ENCODE results near the gene GRIN3A. TPM values are rescaled to one million over a fixed set of nuclear protein-coding genes. Genes with fewer than 3 reads are reported as not detected.

The GRIN3A gene
- total RNA-seq, 2 donors from 2014 or later: under 0.01 TPM; not detected in 1

DNA sequence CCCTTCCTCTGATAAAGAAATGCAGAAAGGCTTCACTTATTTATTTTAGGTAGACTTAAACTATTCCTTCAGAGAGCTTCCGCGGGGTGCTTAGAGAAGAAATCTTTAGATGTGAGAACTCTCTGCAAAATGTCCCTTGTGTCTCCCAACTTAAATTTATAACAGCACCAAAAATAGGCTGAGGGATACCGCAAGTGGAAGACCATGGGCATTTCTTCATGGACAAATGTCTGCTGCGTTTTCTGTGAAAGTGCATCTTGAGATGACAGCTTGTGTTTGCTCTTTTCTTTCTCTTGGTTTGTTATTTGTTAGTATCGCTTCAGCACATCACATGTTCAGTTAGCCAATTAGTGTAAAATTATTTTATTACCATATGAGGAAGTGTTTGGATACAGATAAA, 15.3 kb upstream of the GRIN3A start:
- Histone ChIP-seq H3K27me3 (no peaks in the 10 kb centered on the region), H3K4me1 (no peaks in the 10 kb centered on the region), H3K27ac (no peak overlapping the region), H3K4me3 (no peak overlapping the region), H3K36me3 (replicated peaks in 1 of 2; ENCODE audit: insufficient read depth in 1 of 2, low read depth in 2 of 2) (no peaks in the 10 kb centered on the region), H3K9me3 (no peaks in the 10 kb centered on the region)
- intact Hi-C loops (cut with DNase I): no loop called here
- DNase-seq (no peak), ATAC-seq (no peak)
- WGBS, 2 donors: 77% methylated on average over 5 of the region's 5 CpGs
- TF ChIP-seq POLR2A (IDR thresholded peaks at IDR 0.05): no peak
- TF ChIP-seq, protein P1, sequence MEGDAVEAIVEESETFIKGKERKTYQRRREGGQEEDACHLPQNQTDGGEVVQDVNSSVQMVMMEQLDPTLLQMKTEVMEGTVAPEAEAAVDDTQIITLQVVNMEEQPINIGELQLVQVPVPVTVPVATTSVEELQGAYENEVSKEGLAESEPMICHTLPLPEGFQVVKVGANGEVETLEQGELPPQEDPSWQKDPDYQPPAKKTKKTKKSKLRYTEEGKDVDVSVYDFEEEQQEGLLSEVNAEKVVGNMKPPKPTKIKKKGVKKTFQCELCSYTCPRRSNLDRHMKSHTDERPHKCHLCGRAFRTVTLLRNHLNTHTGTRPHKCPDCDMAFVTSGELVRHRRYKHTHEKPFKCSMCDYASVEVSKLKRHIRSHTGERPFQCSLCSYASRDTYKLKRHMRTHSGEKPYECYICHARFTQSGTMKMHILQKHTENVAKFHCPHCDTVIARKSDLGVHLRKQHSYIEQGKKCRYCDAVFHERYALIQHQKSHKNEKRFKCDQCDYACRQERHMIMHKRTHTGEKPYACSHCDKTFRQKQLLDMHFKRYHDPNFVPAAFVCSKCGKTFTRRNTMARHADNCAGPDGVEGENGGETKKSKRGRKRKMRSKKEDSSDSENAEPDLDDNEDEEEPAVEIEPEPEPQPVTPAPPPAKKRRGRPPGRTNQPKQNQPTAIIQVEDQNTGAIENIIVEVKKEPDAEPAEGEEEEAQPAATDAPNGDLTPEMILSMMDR (IDR thresholded peaks at IDR 0.05): no peak

DNA sequence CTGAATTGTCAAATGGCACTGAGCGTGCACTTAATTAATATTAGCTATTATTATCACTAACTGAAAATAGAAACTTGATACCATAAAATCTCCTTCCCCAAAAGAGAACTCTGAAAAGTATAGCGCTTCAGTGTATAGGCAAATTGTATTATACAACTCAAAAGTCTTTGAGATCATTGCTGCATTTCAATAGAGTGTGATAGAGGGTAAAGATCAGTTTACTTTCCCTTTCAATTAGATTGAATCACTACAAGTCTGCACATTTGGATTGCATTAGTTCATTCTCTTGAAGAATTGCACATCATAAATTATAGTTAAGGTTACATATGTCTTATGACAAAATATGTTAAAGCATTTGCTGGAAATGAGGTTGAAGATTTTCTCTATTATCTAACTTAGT, 13.4 kb upstream of the GRIN3A start:
- no peaks in the 10 kb centered on the region for H3K36me3 ChIP-seq (replicated peaks in 1 of 2; ENCODE audit: insufficient read depth in 1 of 2, low read depth in 2 of 2)
- no peaks in the 10 kb centered on the region for H3K4me1 ChIP-seq
- DNase-seq (no peak), ATAC-seq (no peak)
- no peaks in the 10 kb centered on the region for H3K9me3 ChIP-seq
- 82 to 93% methylated on average over 2 of the region's 2 CpGs for WGBS, 2 donors
- TF ChIP-seq POLR2A (IDR thresholded peaks at IDR 0.05): no peak
- TF ChIP-seq, protein P1 (IDR thresholded peaks at IDR 0.05): no peak
- H3K27ac ChIP-seq: no peak overlapping the region
- intact Hi-C loops (cut with DNase I): no loop called here
- no peak overlapping the region for H3K4me3 ChIP-seq
- H3K27me3 ChIP-seq: no peaks in the 10 kb centered on the region

DNA sequence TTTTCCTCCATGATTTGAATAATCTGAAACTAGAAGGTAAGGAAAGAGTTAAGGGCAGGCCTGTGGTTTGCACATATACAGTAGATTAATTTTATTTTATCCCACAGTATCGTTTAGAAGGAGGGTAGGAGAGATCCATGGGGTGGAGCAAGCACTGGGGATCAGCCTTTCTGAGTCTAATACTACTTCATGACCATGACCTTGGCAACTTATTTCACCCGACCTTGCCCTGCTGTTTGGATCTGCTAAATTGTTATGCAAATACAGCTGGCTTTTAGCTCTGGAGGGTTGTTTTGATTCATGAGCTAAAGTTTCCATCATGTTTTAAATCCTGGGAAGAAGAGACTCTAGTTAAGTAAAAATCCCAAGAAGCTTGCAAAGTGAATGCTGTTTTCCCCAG, 864 bp upstream of the GRIN3A start:
- DNase-seq: no peak
- intact Hi-C loops (cut with DNase I): no loop called here
- H3K9me3 ChIP-seq: no peaks in the 10 kb centered on the region
- H3K4me3 ChIP-seq: no peak overlapping the region
- H3K27ac ChIP-seq: no peak overlapping the region
- WGBS, 2 donors: 4 to 6% methylated on average over 2 of the region's 2 CpGs
- peaks cover 20% of the 10 kb centered on the region for H3K4me1 ChIP-seq
- H3K36me3 ChIP-seq (replicated peaks in 1 of 2; ENCODE audit: insufficient read depth in 1 of 2, low read depth in 2 of 2): no peaks in the 10 kb centered on the region
- peaks cover 0 to 28% of the 10 kb centered on the region in 2 donors for H3K27me3 ChIP-seq
- no peak for TF ChIP-seq POLR2A (IDR thresholded peaks at IDR 0.05)
- TF ChIP-seq, protein P1 (IDR thresholded peaks at IDR 0.05): no peak
- ATAC-seq: no peak

DNA sequence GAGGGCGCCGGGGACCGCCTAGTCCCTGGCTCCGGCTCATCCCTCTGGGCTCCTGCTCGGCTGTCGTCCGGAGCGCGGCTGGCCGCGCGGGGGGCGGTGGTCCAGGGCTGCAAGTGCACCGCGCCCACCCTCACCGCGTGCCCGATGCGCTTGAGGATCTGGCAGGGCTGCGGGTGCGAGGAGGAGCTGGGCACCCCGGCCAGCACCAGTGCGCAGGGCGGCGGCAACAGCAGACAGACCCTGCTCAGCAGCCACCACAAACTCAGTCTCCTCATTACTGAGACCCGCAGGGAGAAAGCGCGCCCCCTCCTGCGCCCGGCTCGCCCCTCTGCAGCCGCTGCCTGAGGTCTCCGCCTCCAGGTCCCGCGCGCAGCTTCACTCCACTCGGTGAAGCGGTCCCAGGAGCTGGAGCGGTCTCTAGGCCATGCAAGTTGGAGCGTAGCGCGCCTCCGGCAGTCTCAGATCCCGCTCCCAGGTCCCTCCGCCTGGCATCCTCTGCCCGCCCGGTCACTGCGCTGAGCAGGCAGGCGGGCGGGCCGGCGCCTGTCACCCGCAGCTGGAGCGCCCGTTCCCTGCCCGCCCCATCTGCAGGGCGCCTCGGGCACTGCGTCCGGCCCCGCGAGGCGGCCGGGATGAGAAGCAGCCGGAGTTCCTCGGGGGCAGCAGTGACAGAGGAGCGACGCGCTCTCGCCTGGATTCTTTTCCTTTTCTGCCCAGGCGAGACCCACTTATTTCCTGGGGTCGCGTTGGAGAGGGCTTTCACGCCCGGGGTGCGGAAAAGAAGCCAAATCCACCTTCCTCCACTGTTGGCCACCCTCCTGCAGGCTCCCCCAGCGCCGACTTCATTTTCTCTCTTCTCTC, 512 bp downstream of the GRIN3A start:
- Histone ChIP-seq H3K4me3 (peak overlapping the region in 1 of 2 donors; percentile 7), H3K36me3 (replicated peaks in 1 of 2; ENCODE audit: insufficient read depth in 1 of 2, low read depth in 2 of 2) (no peaks in the 10 kb centered on the region), H3K27ac (no peak overlapping the region), H3K27me3 (peaks cover 0 to 35% of the 10 kb centered on the region in 2 donors), H3K4me1 (peaks cover 20% of the 10 kb centered on the region), H3K9me3 (no peaks in the 10 kb centered on the region)
- intact Hi-C loops (cut with DNase I): no loop called here
- 0 to 1% methylated on average over 19 to 75 of the region's 78 CpGs for WGBS, 2 donors
- no peak for TF ChIP-seq POLR2A (IDR thresholded peaks at IDR 0.05)
- TF ChIP-seq, protein P1 (IDR thresholded peaks at IDR 0.05): peak in 4 of 7 experiments; percentile 11 to 13 (median 12)
- DNase-seq: peak; percentile 4 to 29 (median 10)
- peak; percentile 63 for ATAC-seq

All from body of pancreas (tissue), 4 donors.